K562 (cell line): ENCODE results near the gene DTNBP1. TPM values are rescaled to one million over a fixed set of nuclear protein-coding genes. Genes with fewer than 3 reads are reported as not detected.

ENCODE experiments used
- ATAC-seq: fragments of 200-7000 bp; cut with Tn5 transposase; 3 replicates; pipeline ENCODE4 v1.9.1; 2020; ENCODE audit warnings: moderate library complexity
- BruUV-seq: library from RNA; stranded (reverse); fragments of 400-500 nt; replicated peaks from 2 replicates; lab custom pipeline; 2021; lab: Mats Ljungman, UMichigan
- CTCF ChIA-PET: fragments of 300-600 bp; formaldehyde crosslinking; extraction: SDS; loops from one replicate; lab custom pipeline; 2021; ENCODE audit warnings: low intra/inter-chr PET ratio; lab: Yijun Ruan, JAX
- POLR2A ChIA-PET: fragments of 300-600, 350-650 bp; sonication (Branson Sonifier 250); formaldehyde crosslinking; extraction: SDS; loops from one replicate; lab custom pipeline; 2021; ENCODE audit warnings: antibody characterized with exemption, inconsistent platforms; lab: Yijun Ruan, JAX
- DNase-seq, 4 experiments: peaks; one replicate each; pipeline versions ENCODE4 v3.0.0 to v3.0.0-alpha.2; 2011 to 2018; ENCODE audit warnings: low spot score in 3 of 4, mixed read lengths in 3 of 4; ENCODE audit errors: extremely low read depth in 1 of 4
- FAIRE-seq: peaks from 2 replicates; lab custom pipeline; 2011; peaks lifted over from hg19 to GRCh38; lab: Jason Lieb, UNC
- H2AFZ ChIP-seq: 2 replicates; pipeline ENCODE4 v1.6.0; 2011; ENCODE audit warnings: low read depth, low read length, control low read depth, inconsistent platforms
- H3K27ac ChIP-seq: fragments of 200-600 bp; 3 replicates; pipeline ENCODE4 v1.8.0; 2011; ENCODE audit warnings: low read depth, mild to moderate bottlenecking, control low read depth, inconsistent platforms, low read length, moderate library complexity, mixed read lengths; ENCODE audit errors: extremely low read depth
- H3K27me3 ChIP-seq, 2 experiments: fragments of 300-600 bp in 1 of 2; 2 replicates in 1 of 2; 3 replicates in 1 of 2; pipeline versions ENCODE4 v1.6.0 to v1.8.0; 2011; ENCODE audit warnings: inconsistent platforms in 2 of 2, low read length in 2 of 2, mild to moderate bottlenecking in 1 of 2, mixed read lengths in 1 of 2, moderate library complexity in 1 of 2; ENCODE audit not compliant: control insufficient read depth in 2 of 2, insufficient read depth in 2 of 2
- H3K36me3 ChIP-seq: fragments of 300-600 bp; 3 replicates; pipeline ENCODE4 v1.8.0; 2011; ENCODE audit warnings: mild to moderate bottlenecking, low read length, inconsistent platforms; ENCODE audit not compliant: control insufficient read depth, insufficient read depth
- H3K4me1 ChIP-seq, 2 experiments: fragments of 200-600 bp in 1 of 2; replicated peaks in 1 of 2; 2 replicates in 1 of 2; 3 replicates in 1 of 2; pipeline versions ENCODE4 v1.5.1 to v1.8.0; 2011; ENCODE audit warnings: inconsistent platforms in 2 of 2, low read length in 2 of 2, mild to moderate bottlenecking in 1 of 2, mixed read lengths in 1 of 2, moderate library complexity in 1 of 2; ENCODE audit not compliant: control insufficient read depth in 2 of 2, insufficient read depth in 2 of 2
- H3K4me2 ChIP-seq: 2 replicates; pipeline ENCODE4 v1.6.1; 2011; ENCODE audit warnings: low read length, control low read depth, inconsistent platforms, mixed read lengths; ENCODE audit not compliant: insufficient read depth
- H3K4me3 ChIP-seq: fragments of 200-600 bp; sonication (generic), shearing (Covaris generic); 2 replicates; pipeline ENCODE4 v1.5.1; 2016; ENCODE audit warnings: control low read depth, inconsistent platforms
- H3K79me2 ChIP-seq: fragments of 200-600 bp; 3 replicates; pipeline ENCODE4 v1.8.0; 2011; ENCODE audit warnings: low read length, inconsistent platforms; ENCODE audit not compliant: control insufficient read depth, insufficient read depth
- H3K9ac ChIP-seq, 2 experiments: 2 replicates each; pipeline versions ENCODE4 v1.6.0 to v1.6.1; 2011; ENCODE audit warnings: low read depth in 2 of 2, low read length in 2 of 2, control low read depth in 1 of 2, inconsistent platforms in 1 of 2, mild to moderate bottlenecking in 1 of 2, mixed read lengths in 1 of 2; ENCODE audit not compliant: insufficient read depth in 1 of 2
- H3K9me1 ChIP-seq: one replicate; pipeline ENCODE4 v1.6.0; 2011; ENCODE audit warnings: inconsistent platforms, mild to moderate bottlenecking, low read length, moderate library complexity; ENCODE audit not compliant: control insufficient read depth, insufficient read depth
- H3K9me3 ChIP-seq: replicated peaks from 2 replicates; pipeline ENCODE4 v1.5.1; 2011; ENCODE audit warnings: low read depth, low read length, inconsistent platforms; ENCODE audit not compliant: control insufficient read depth, insufficient read depth
- H4K20me1 ChIP-seq: replicated peaks from 2 replicates; pipeline ENCODE4 v1.6.1; 2011; ENCODE audit warnings: low read length, inconsistent platforms, mixed read lengths; ENCODE audit not compliant: control insufficient read depth, insufficient read depth
- ATF3 ChIP-seq, 2 experiments: fragments of 450-650 bp in 1 of 2; sonication (generic) in 1 of 2; formaldehyde crosslinking in 1 of 2; IDR thresholded peaks in 1 of 2; conservative IDR thresholded peaks in 1 of 2; 2 replicates each; pipeline versions ENCODE4 v1.6.1 to v1.8.1; 2016 to 2023; ENCODE audit warnings: mild to moderate bottlenecking in 2 of 2, moderate library complexity in 2 of 2, inconsistent platforms in 1 of 2, missing genetic modification reagents in 1 of 2
- ERF ChIP-seq: fragments of 450-650 bp; formaldehyde crosslinking; IDR thresholded peaks from 2 replicates; pipeline ENCODE4 v1.4.0; 2020; ENCODE audit warnings: mild to moderate bottlenecking, mixed read lengths
- FOXA3 ChIP-seq, 2 experiments: fragments of 450-650 bp in 1 of 2; sonication (generic) in 1 of 2; formaldehyde crosslinking; IDR thresholded peaks in 1 of 2; conservative IDR thresholded peaks in 1 of 2; 2 replicates each; pipeline versions ENCODE4 v1.4.0 to v1.8.0; 2020 to 2022; ENCODE audit warnings: mild to moderate bottlenecking in 2 of 2, missing genetic modification reagents in 1 of 2
- TRIM25 ChIP-seq: fragments of 450-650 bp; IDR thresholded peaks from 2 replicates; pipeline ENCODE4 v1.7.0; 2016; ENCODE audit warnings: borderline replicate concordance
- ZFX ChIP-seq: sonication (generic); formaldehyde crosslinking; IDR thresholded peaks from 2 replicates; pipeline ENCODE4 v1.8.0; 2022; ENCODE audit warnings: mild to moderate bottlenecking, missing genetic modification reagents, moderate library complexity
- WGBS: fragments of 100-300 bp; shearing (Covaris generic); methylation state at CpG from one replicate; pipeline ENCODE4 v1.1.6; 2016; ENCODE audit warnings: low coverage, mixed read lengths; ENCODE audit not compliant: insufficient coverage; ENCODE audit errors: missing lambda C conversion rate; 5-methylcytosine and 5-hydroxymethylcytosine counted together
- in situ Hi-C: fragments of 300-500 bp; cut with MboI; formaldehyde crosslinking; loops from 4 replicates; pipeline ENCODE4 v1.15.0; 2018; ENCODE audit warnings: inconsistent platforms, mixed read lengths
- intact Hi-C: fragments of 100-400 bp; cut with micrococcal nuclease; formaldehyde crosslinking; loops from 2 replicates; pipeline ENCODE4 v1.14.2; 2022
- polyA plus RNA-seq, 8 experiments: library from polyadenylated mRNA; depleted of rRNA in 4 of 8; stranded (reverse) in 5 of 8; unstranded in 3 of 8; fragments of >200 nt; fragmentation: Nextera tagmentation in 2 of 8; fragmentation: Illumina TruSeq in 1 of 8; extraction: Ambion mirVana in 2 of 8; extraction: Trizol in 1 of 8; gene quantifications; 2 replicates each; pipeline versions ENCODE4 v1.2.1 to v1.2.3, GENCODE V29; 2011 to 2014; ENCODE audit warnings: inconsistent platforms in 1 of 8, missing spikeins in 1 of 8
- total RNA-seq, 7 experiments: library from RNA; depleted of rRNA in 6 of 7; stranded (reverse); fragments of >200 nt in 6 of 7; fragmentation: Illumina TruSeq in 2 of 7; extraction: Trizol in 2 of 7; gene quantifications; 2 replicates each; pipeline versions ENCODE4 v1.2.1 to v1.2.3, GENCODE V29; 2011 to 2021; ENCODE audit warnings: low replicate concordance in 1 of 7
- TF ChIP-seq, protein P1 (sequence below): fragments of 450-650 bp; formaldehyde crosslinking; IDR thresholded peaks from 2 replicates; pipeline ENCODE4 v1.4.0; 2022; ENCODE audit warnings: missing genetic modification characterization

The DTNBP1 gene
- total and polyA plus RNA-seq, 9 of the 15 experiments (the other 6 are each of a cell fraction or from before 2014, with no cell fraction given): 16.7 to 54.5 (median 21.4) TPM

DNA sequence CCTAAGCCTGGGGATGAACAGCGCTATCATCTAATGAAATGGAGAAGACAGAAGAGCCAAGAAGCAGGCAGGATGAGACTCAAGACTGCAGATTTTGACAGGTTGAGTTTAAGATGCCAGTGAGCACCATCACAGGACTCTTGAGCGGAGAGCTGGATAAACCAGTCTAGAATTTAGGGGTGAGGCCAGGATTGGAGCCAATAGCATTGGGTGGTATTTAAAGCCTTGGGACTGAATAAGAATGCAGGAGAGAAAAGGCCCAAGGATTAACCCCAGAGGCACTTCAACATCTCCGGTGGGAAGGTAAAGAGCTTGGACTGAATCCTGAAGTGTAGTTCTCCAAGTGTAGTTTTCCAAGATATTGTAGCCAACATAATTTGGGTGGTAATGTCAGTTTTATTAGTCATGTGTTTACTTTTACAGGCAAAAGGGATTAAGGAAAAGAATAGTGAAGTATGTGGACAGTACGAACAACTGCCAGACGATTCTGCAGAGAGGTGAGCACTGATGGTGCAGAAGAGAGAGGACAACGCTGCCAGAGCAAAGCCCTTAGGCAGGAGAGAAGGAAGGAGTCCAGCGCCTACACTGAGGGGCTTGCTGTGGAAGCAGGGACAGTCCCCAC lies 85.2 kb downstream of the DTNBP1 start:
- H3K9ac ChIP-seq: peak overlapping the region in 1 of 2 experiments; percentile 72; a peak in 1 of 4 replicates

More for the DNA sequence above, 85.2 kb downstream of the DTNBP1 start:
- H3K9me1 ChIP-seq: no peaks in the 10 kb centered on the region
- peaks cover 3 to 27% of the 10 kb centered on the region in 2 experiments; a peak in 4 of 5 replicates for H3K4me1 ChIP-seq
- intact Hi-C loops: no loop called here
- TF ChIP-seq ERF (CRISPR knock-in tag): no peak
- no peak for TF ChIP-seq ZFX (CRISPR knock-in tag)
- TF ChIP-seq, protein P1, sequence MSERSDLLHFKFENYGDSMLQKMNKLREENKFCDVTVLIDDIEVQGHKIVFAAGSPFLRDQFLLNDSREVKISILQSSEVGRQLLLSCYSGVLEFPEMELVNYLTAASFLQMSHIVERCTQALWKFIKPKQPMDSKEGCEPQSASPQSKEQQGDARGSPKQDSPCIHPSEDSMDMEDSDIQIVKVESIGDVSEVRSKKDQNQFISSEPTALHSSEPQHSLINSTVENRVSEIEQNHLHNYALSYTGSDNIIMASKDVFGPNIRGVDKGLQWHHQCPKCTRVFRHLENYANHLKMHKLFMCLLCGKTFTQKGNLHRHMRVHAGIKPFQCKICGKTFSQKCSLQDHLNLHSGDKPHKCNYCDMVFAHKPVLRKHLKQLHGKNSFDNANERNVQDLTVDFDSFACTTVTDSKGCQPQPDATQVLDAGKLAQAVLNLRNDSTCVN (CRISPR knock-in tag): no peak
- TF ChIP-seq ATF3 (IDR thresholded peaks at IDR 0.05): no peak
- TF ChIP-seq ATF3 (CRISPR knock-in tag; conservative IDR thresholded peaks at IDR 0.05): no peak
- TF ChIP-seq TRIM25: no peak
- TF ChIP-seq FOXA3 (CRISPR knock-in tag; conservative IDR thresholded peaks at IDR 0.05 in 1 of 2, IDR thresholded peaks at IDR 0.05 in 1 of 2): no peak
- no peak for FAIRE-seq
- H3K4me3 ChIP-seq: no peak overlapping the region
- BruUV-seq: no TSS peak
- no peak for ATAC-seq
- H3K79me2 ChIP-seq: no peaks in the 10 kb centered on the region; the same call in 1 of the 3 replicates
- H3K36me3 ChIP-seq: peaks cover 3% of the 10 kb centered on the region; the same call in 1 of the 3 replicates
- no peak for DNase-seq
- no peak overlapping the region for H3K27ac ChIP-seq
- H4K20me1 ChIP-seq: no peaks in the 10 kb centered on the region
- H3K4me2 ChIP-seq: no peak overlapping the region
- H3K27me3 ChIP-seq: no peaks in the 10 kb centered on the region
- ChIA-PET POLR2A (interaction anchor here (1.9 kb wide), 1 partner anchor 9 kb away, joined by 4 read pairs; no protein-coding TSS in a partner anchor), CTCF (no interaction called here)
- WGBS: 83% methylated on average over 7 of the region's 7 CpGs
- in situ Hi-C loops: no loop called here
- H2AFZ ChIP-seq: no peak overlapping the region
- H3K9me3 ChIP-seq: no peaks in the 10 kb centered on the region
